ENCODE data around the gene DOCK4.

- TF ChIP-seq CTCF (IDR thresholded peaks at IDR 0.05) (no peak), POLR2A (IDR thresholded peaks at IDR 0.05) (no peak)
These were observed 478.1 kb downstream of the DOCK4 start for GRCh38 chr7:111727905-111728634.

Data from testis (tissue), 2 donors.